Fibroblast of lung (primary cell): Measurements from ENCODE around the gene ZNF302. TPM values are rescaled to one million over a fixed set of nuclear protein-coding genes. Genes with fewer than 3 reads are reported as not detected.

Source experiments
- DNase-seq, 2 donors: peaks; one replicate each; pipeline versions ENCODE4 v3.0.0 to v3.0.0-alpha.2; 2010; ENCODE audit warnings: low read depth in 2 of 2
- H2AFZ ChIP-seq: 2 replicates; pipeline ENCODE4 v1.5.1; 2012; ENCODE audit warnings: low read length, control low read depth, inconsistent platforms
- H3K27ac ChIP-seq: 2 replicates; pipeline ENCODE4 v1.5.1; 2011; ENCODE audit warnings: low read length, control low read depth; ENCODE audit not compliant: insufficient read depth
- H3K27me3 ChIP-seq: 2 replicates; pipeline ENCODE4 v1.5.1; 2011; ENCODE audit warnings: mild to moderate bottlenecking, low read length; ENCODE audit not compliant: control insufficient read depth, insufficient read depth
- H3K36me3 ChIP-seq: 2 replicates; pipeline ENCODE4 v1.5.1; 2011; ENCODE audit warnings: low read length; ENCODE audit not compliant: control insufficient read depth, insufficient read depth
- H3K4me1 ChIP-seq: 2 replicates; pipeline ENCODE4 v1.5.1; 2011; ENCODE audit warnings: low read length; ENCODE audit not compliant: control insufficient read depth, insufficient read depth; ENCODE audit errors: extremely low read depth
- H3K4me2 ChIP-seq: 2 replicates; pipeline ENCODE4 v1.5.1; 2011; ENCODE audit warnings: low read length, control low read depth; ENCODE audit not compliant: insufficient read depth; ENCODE audit errors: extremely low read depth
- H3K4me3 ChIP-seq, 4 experiments: fragments of 200-600 bp in 1 of 4; sonication (generic) in 1 of 4; replicated peaks in 1 of 4; 2 replicates each; pipeline ENCODE4 v1.5.1; 2011 to 2016; ENCODE audit warnings: low read length in 4 of 4, low read depth in 3 of 4, mild to moderate bottlenecking in 3 of 4, control low read depth in 2 of 4, inconsistent platforms in 1 of 4, mixed read lengths in 1 of 4; ENCODE audit not compliant: insufficient read depth in 1 of 4; ENCODE audit errors: control extremely low read depth in 1 of 4
- H3K79me2 ChIP-seq: 2 replicates; pipeline ENCODE4 v1.5.1; 2012; ENCODE audit warnings: mild to moderate bottlenecking, low read length, inconsistent platforms; ENCODE audit not compliant: control insufficient read depth, insufficient read depth
- H3K9ac ChIP-seq: 2 replicates; pipeline ENCODE4 v1.5.1; 2011; ENCODE audit warnings: mild to moderate bottlenecking, low read length, control low read depth; ENCODE audit not compliant: insufficient read depth
- H3K9me3 ChIP-seq: 2 replicates; pipeline ENCODE4 v1.5.1; 2012; ENCODE audit warnings: low read depth, low read length; ENCODE audit not compliant: control insufficient read depth, insufficient read depth
- H4K20me1 ChIP-seq: 2 replicates; pipeline ENCODE4 v1.5.1; 2011; ENCODE audit warnings: low read length; ENCODE audit not compliant: control insufficient read depth, insufficient read depth; ENCODE audit errors: extremely low read depth
- EZH2 ChIP-seq: IDR thresholded peaks from 2 replicates; pipeline ENCODE4 v1.5.1; 2012; ENCODE audit warnings: low read length, control low read depth, mild to moderate bottlenecking; ENCODE audit errors: missing control alignments
- polyA plus RNA-seq, 2 donors: library from polyadenylated mRNA; depleted of rRNA in 1 of 2; stranded (reverse) in 1 of 2; unstranded in 1 of 2; fragments of >200 nt; gene quantifications; 2 replicates each; pipeline ENCODE4 v1.2.1, GENCODE V29; 2011 to 2012; ENCODE audit warnings: missing spikeins in 1 of 2
- total RNA-seq: library from RNA; depleted of rRNA; stranded (reverse); fragments of >200 nt; gene quantifications from 2 replicates; pipeline ENCODE4 v1.2.1, GENCODE V29; 2014
- TF ChIP-seq, protein P1 (sequence below), 2 donors: IDR thresholded peaks in 1 of 2; conservative IDR thresholded peaks in 1 of 2; 1 replicate in 1 of 2; 2 replicates in 1 of 2; pipeline ENCODE4 v1.5.1; 2011 to 2012; ENCODE audit warnings: low read length in 2 of 2, control low read depth in 1 of 2, inconsistent platforms in 1 of 2, low read depth in 1 of 2, mild to moderate bottlenecking in 1 of 2

The ZNF302 gene
- total and polyA plus RNA-seq, 2 donors (not counting 1 experiment from before 2014, with no cell fraction given), result 14.5 to 21.6 TPM

DNA sequence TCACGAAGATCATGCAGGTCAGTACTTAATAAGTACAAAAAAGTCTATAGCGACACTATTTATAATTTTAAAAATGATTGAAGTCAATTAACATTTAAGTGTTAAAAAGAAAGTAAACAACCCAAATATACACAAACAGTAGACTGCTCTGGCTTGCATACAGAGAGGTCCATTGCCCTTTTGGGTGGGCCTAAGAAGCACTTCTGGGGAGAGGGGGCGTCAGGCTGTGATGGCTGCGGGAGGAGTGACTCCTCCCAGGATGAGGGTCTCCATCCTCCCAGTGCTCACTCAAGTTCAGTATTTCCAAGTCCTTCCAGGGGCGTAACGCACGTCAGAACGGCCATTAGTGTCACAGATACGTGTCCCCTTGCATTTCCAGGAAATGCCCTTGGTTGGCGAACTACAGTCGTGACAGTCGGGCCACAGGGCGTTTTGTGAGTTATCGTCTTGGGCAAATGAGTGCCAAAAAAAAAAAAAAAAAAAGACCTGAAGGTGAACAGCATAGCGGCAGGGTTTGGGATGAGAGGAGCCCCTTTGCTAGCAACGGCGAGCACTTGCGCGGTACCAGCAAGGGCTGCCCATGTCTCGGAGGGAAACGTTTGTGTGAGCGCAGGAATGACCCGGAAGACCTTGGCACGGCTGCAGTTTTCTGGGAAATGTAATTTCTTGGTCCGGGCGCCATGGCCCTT lies 637 bp upstream of the ZNF302 start, which contains the start of gene SCGB2B2:
Gene SCGB2B2 (minus strand): TSS at position 463 of the 689 bp plus-strand sequence. CDS start 82,596 bp downstream, outside the sequence.
- Histone ChIP-seq H3K9me3 (no peaks in the 10 kb centered on the region), H3K27me3 (no peaks in the 10 kb centered on the region), H4K20me1 (no peaks in the 10 kb centered on the region), H3K36me3 (peaks cover 4% of the 10 kb centered on the region), H3K4me3 (peak within 1 kb of the TSS; percentile 59 to 80 (median 62)), H3K4me2 (peak within 1 kb of the TSS; percentile 90), H3K79me2 (no peaks in the 10 kb centered on the region), H3K27ac (peak within 1 kb of the TSS; percentile 98), H2AFZ (peak within 1 kb of the TSS; percentile 87), H3K4me1 (peaks cover 2% of the 10 kb centered on the region), H3K9ac (peak within 1 kb of the TSS; percentile 99)
- TF ChIP-seq, protein P1, sequence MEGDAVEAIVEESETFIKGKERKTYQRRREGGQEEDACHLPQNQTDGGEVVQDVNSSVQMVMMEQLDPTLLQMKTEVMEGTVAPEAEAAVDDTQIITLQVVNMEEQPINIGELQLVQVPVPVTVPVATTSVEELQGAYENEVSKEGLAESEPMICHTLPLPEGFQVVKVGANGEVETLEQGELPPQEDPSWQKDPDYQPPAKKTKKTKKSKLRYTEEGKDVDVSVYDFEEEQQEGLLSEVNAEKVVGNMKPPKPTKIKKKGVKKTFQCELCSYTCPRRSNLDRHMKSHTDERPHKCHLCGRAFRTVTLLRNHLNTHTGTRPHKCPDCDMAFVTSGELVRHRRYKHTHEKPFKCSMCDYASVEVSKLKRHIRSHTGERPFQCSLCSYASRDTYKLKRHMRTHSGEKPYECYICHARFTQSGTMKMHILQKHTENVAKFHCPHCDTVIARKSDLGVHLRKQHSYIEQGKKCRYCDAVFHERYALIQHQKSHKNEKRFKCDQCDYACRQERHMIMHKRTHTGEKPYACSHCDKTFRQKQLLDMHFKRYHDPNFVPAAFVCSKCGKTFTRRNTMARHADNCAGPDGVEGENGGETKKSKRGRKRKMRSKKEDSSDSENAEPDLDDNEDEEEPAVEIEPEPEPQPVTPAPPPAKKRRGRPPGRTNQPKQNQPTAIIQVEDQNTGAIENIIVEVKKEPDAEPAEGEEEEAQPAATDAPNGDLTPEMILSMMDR (conservative IDR thresholded peaks at IDR 0.05 in 1 of 2, IDR thresholded peaks at IDR 0.05 in 1 of 2; ENCODE audit: low read depth in 1 of 2, low read length in 2 of 2), result no peak
- no peak for TF ChIP-seq EZH2
- no peak for DNase-seq

DNA sequence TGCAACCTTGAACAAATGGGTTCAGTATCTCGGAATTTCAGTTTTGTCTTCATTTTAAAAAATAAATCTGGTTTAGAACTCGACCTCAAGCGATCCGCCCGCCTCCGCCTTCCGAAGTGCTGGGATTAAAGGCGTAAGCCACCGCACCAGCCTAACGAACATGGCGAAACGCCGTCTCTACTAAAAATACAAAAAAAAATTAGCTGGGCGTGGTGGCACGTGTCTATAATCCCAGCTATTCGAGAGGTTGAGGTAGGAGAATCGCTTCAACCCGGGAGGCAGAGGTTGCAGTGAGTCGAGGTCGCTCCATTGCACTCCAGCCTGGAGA lies 571 bp downstream of the ZNF302 start:
- Histone ChIP-seq H3K4me3 (peak overlapping the region; percentile 59 to 80 (median 62)), H3K4me1 (peaks cover 2% of the 10 kb centered on the region), H3K4me2 (peak overlapping the region; percentile 90), H3K9ac (peak overlapping the region; percentile 99), H4K20me1 (no peaks in the 10 kb centered on the region), H2AFZ (no peak overlapping the region), H3K9me3 (no peaks in the 10 kb centered on the region), H3K27ac (peak overlapping the region; percentile 98), H3K36me3 (peaks cover 4% of the 10 kb centered on the region), H3K27me3 (no peaks in the 10 kb centered on the region), H3K79me2 (no peaks in the 10 kb centered on the region)
- TF ChIP-seq, protein P1 (conservative IDR thresholded peaks at IDR 0.05 in 1 of 2, IDR thresholded peaks at IDR 0.05 in 1 of 2; ENCODE audit: low read depth in 1 of 2, low read length in 2 of 2), result no peak
- TF ChIP-seq EZH2, result no peak
- DNase-seq, result no peak

DNA sequence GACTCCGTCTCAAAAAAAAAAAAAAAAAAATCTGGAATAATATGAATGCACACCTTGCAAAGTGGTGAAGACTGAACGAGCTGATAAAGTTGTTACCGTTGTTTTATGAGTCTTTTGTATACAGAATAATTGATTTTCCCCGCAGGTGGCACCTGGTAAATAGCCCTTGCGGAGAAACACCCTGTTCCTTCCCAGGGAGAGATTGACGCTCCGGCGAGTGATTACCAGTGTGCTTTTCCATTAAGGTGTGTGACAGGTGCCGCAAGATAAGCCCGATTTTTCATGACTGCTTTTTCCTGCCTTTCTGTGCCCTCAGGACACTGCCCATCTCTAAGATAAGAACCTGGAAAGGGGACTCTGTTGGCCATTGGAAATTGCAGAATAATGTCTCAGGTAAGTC lies 943 bp downstream of the ZNF302 start:
- Histone ChIP-seq H3K4me1 (peaks cover 2% of the 10 kb centered on the region), H3K79me2 (no peaks in the 10 kb centered on the region), H2AFZ (no peak overlapping the region), H3K4me2 (peak overlapping the region; percentile 26), H4K20me1 (no peaks in the 10 kb centered on the region), H3K9ac (no peak overlapping the region), H3K4me3 (peak overlapping the region in 3 of 4 experiments; percentile 59 to 80 (median 60)), H3K36me3 (peaks cover 4% of the 10 kb centered on the region), H3K27ac (peak overlapping the region; percentile 98), H3K27me3 (no peaks in the 10 kb centered on the region), H3K9me3 (no peaks in the 10 kb centered on the region)
- DNase-seq, result no peak
- TF ChIP-seq EZH2, result no peak
